K562 (cell line): ENCODE results near the gene C1RL. TPM values are rescaled to one million over a fixed set of nuclear protein-coding genes. Genes with fewer than 3 reads are reported as not detected.

Experiments
- C11orf30 ChIP-seq: fragments of 450-650 bp; IDR thresholded peaks from 2 replicates; pipeline ENCODE4 v1.6.1; 2016; ENCODE audit warnings: low read depth, mild to moderate bottlenecking
- DPF2 ChIP-seq: fragments of 450-650 bp; IDR thresholded peaks from 2 replicates; pipeline ENCODE4 v1.6.1; 2016
- FOXA3 ChIP-seq, 2 experiments: fragments of 450-650 bp in 1 of 2; sonication (generic) in 1 of 2; formaldehyde crosslinking; IDR thresholded peaks in 1 of 2; conservative IDR thresholded peaks in 1 of 2; 2 replicates each; pipeline versions ENCODE4 v1.4.0 to v1.8.0; 2020 to 2022; ENCODE audit warnings: mild to moderate bottlenecking in 2 of 2, missing genetic modification reagents in 1 of 2
- HDAC3 ChIP-seq: fragments of 450-650 bp; IDR thresholded peaks from 2 replicates; pipeline ENCODE4 v1.6.1; 2018; ENCODE audit warnings: borderline replicate concordance, mild to moderate bottlenecking, moderate library complexity; ENCODE audit not compliant: partially characterized antibody
- HMG20B ChIP-seq: fragments of 250-450 bp; sonication (Bioruptor Pico); IDR thresholded peaks from 2 replicates; pipeline ENCODE4 v1.5.0; 2021; ENCODE audit warnings: mild to moderate bottlenecking
- RBFOX2 ChIP-seq: fragments of 200-400 bp; formaldehyde crosslinking; IDR thresholded peaks from 2 replicates; pipeline ENCODE4 v1.6.1; 2017; ENCODE audit warnings: low read depth, mild to moderate bottlenecking, low read length, moderate library complexity
- SIX5 ChIP-seq, 2 experiments: IDR thresholded peaks; 2 replicates each; pipeline ENCODE4 v1.6.1; 2011; ENCODE audit warnings: low read length in 2 of 2, borderline replicate concordance in 1 of 2, low read depth in 1 of 2, mild to moderate bottlenecking in 1 of 2, moderate library complexity in 1 of 2; ENCODE audit not compliant: insufficient read depth in 1 of 2
- SMAD4 ChIP-seq: fragments of 250-450 bp; sonication (Bioruptor Pico); conservative IDR thresholded peaks from 2 replicates; pipeline ENCODE4 v1.8.0; 2021; ENCODE audit warnings: inconsistent platforms, mild to moderate bottlenecking, moderate library complexity
- SP1 ChIP-seq: sonication (generic); formaldehyde crosslinking; IDR thresholded peaks from 2 replicates; pipeline ENCODE4 v1.8.1; 2022; ENCODE audit warnings: mild to moderate bottlenecking, missing genetic modification reagents
- ZBTB8A ChIP-seq: fragments of 450-650 bp; IDR thresholded peaks from 2 replicates; pipeline ENCODE4 v1.6.1; 2018; ENCODE audit warnings: mild to moderate bottlenecking, moderate library complexity; ENCODE audit not compliant: partially characterized antibody
- ZNF174 ChIP-seq: fragments of 250-450 bp; sonication (Bioruptor Pico); IDR thresholded peaks from 2 replicates; pipeline ENCODE4 v1.4.0; 2020; ENCODE audit warnings: mild to moderate bottlenecking
- ZNF232 ChIP-seq: sonication (generic); formaldehyde crosslinking; IDR thresholded peaks from 2 replicates; pipeline ENCODE4 v1.8.0; 2022; ENCODE audit warnings: mild to moderate bottlenecking, missing genetic modification reagents
- polyA plus RNA-seq, 8 experiments: library from polyadenylated mRNA; depleted of rRNA in 4 of 8; stranded (reverse) in 5 of 8; unstranded in 3 of 8; fragments of >200 nt; fragmentation: Nextera tagmentation in 2 of 8; fragmentation: Illumina TruSeq in 1 of 8; extraction: Ambion mirVana in 2 of 8; extraction: Trizol in 1 of 8; gene quantifications; 2 replicates each; pipeline versions ENCODE4 v1.2.1 to v1.2.3, GENCODE V29; 2011 to 2014; ENCODE audit warnings: inconsistent platforms in 1 of 8, missing spikeins in 1 of 8
- total RNA-seq, 7 experiments: library from RNA; depleted of rRNA in 6 of 7; stranded (reverse); fragments of >200 nt in 6 of 7; fragmentation: Illumina TruSeq in 2 of 7; extraction: Trizol in 2 of 7; gene quantifications; 2 replicates each; pipeline versions ENCODE4 v1.2.1 to v1.2.3, GENCODE V29; 2011 to 2021; ENCODE audit warnings: low replicate concordance in 1 of 7
- TF ChIP-seq, protein P1 (sequence below): fragments of 450-650 bp; IDR thresholded peaks from 2 replicates; pipeline ENCODE4 v1.6.1; 2017; ENCODE audit warnings: mild to moderate bottlenecking, moderate library complexity
- TF ChIP-seq, protein P2 (sequence below): fragments of 450-650 bp; IDR thresholded peaks from 2 replicates; pipeline ENCODE4 v1.6.1; 2016; ENCODE audit warnings: borderline replicate concordance
- TF ChIP-seq, protein P3 (sequence below): fragments of 250-450 bp; sonication (Bioruptor Pico); IDR thresholded peaks from 2 replicates; pipeline ENCODE4 v1.5.0; 2022; ENCODE audit warnings: mild to moderate bottlenecking
- TF ChIP-seq, protein P4 (sequence below), 3 experiments: fragments of 200-800 bp in 1 of 3; sonication (Bioruptor generic) in 1 of 3; sonication (generic) in 1 of 3; formaldehyde crosslinking in 1 of 3; IDR thresholded peaks; 2 replicates each; pipeline versions ENCODE4 v1.6.1 to v1.8.0; 2016 to 2022; ENCODE audit warnings: mild to moderate bottlenecking in 2 of 3, missing compliant biosample characterization in 2 of 3, missing genetic modification characterization in 2 of 3, missing genetic modification reagents in 1 of 3
- TF ChIP-seq, protein P5 (sequence below): fragments of 200-800 bp; sonication (Bioruptor generic); IDR thresholded peaks from 2 replicates; pipeline ENCODE4 v1.6.1; 2017; ENCODE audit warnings: missing genetic modification characterization, missing compliant biosample characterization

C1RL gene
- total and polyA plus RNA-seq, 9 of the 15 experiments (the other 6 are each of a cell fraction or from before 2014, with no cell fraction given), result 1.4 to 10.7 (median 8.0) TPM

DNA sequence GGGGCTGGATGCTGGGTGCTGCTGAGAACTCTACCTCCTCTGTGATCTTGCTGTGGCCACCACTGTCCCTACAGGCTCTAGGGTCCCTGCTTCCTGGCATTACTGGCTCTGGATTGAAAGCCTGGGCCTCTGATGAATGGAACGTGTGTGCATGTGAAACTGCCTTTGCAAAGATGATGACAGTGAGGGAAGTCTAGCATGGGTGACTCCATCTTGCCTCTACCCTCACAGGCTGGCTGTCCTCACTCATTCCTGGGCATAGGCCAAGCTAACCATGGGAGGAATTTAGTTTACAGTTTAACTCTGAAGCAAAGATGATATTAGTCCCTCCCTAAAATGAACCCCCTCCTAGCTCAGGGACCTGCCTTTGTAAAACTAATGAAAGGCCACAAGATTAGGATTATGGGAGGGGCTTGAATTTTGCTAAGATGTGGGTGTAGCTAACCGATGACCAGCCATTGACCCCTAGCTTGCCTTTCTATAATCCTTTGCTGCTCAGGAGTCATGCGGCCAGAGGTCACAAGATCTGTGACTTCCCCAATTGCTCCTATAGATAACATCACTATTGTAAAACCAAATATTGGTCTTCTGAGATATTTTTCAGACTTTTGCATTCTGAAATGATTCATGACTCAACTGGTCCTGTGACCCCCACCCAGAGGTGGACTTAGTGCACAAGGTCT lies 50.7 kb downstream of the C1RL start (continued):
- TF ChIP-seq, protein P1, sequence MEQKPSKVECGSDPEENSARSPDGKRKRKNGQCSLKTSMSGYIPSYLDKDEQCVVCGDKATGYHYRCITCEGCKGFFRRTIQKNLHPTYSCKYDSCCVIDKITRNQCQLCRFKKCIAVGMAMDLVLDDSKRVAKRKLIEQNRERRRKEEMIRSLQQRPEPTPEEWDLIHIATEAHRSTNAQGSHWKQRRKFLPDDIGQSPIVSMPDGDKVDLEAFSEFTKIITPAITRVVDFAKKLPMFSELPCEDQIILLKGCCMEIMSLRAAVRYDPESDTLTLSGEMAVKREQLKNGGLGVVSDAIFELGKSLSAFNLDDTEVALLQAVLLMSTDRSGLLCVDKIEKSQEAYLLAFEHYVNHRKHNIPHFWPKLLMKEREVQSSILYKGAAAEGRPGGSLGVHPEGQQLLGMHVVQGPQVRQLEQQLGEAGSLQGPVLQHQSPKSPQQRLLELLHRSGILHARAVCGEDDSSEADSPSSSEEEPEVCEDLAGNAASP, result no peak
- TF ChIP-seq SMAD4 (CRISPR knock-in tag) (peak; percentile 84), RBFOX2 (no peak), SIX5 (IDR thresholded peaks at IDR 0.05; ENCODE audit: borderline replicate concordance in 1 of 2, insufficient read depth in 1 of 2, low read depth in 1 of 2, low read length in 2 of 2) (no peak), HDAC3 (no peak), ZNF174 (CRISPR knock-in tag) (no peak), ZBTB8A (no peak), C11orf30 (no peak), ZNF232 (no peak), HMG20B (no peak), FOXA3 (CRISPR knock-in tag; conservative IDR thresholded peaks at IDR 0.05 in 1 of 2, IDR thresholded peaks at IDR 0.05 in 1 of 2) (no peak), DPF2 (no peak), SP1 (CRISPR knock-in tag) (no peak)
- TF ChIP-seq, protein P2, sequence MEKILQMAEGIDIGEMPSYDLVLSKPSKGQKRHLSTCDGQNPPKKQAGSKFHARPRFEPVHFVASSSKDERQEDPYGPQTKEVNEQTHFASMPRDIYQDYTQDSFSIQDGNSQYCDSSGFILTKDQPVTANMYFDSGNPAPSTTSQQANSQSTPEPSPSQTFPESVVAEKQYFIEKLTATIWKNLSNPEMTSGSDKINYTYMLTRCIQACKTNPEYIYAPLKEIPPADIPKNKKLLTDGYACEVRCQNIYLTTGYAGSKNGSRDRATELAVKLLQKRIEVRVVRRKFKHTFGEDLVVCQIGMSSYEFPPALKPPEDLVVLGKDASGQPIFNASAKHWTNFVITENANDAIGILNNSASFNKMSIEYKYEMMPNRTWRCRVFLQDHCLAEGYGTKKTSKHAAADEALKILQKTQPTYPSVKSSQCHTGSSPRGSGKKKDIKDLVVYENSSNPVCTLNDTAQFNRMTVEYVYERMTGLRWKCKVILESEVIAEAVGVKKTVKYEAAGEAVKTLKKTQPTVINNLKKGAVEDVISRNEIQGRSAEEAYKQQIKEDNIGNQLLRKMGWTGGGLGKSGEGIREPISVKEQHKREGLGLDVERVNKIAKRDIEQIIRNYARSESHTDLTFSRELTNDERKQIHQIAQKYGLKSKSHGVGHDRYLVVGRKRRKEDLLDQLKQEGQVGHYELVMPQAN, result no peak
- TF ChIP-seq, protein P3, sequence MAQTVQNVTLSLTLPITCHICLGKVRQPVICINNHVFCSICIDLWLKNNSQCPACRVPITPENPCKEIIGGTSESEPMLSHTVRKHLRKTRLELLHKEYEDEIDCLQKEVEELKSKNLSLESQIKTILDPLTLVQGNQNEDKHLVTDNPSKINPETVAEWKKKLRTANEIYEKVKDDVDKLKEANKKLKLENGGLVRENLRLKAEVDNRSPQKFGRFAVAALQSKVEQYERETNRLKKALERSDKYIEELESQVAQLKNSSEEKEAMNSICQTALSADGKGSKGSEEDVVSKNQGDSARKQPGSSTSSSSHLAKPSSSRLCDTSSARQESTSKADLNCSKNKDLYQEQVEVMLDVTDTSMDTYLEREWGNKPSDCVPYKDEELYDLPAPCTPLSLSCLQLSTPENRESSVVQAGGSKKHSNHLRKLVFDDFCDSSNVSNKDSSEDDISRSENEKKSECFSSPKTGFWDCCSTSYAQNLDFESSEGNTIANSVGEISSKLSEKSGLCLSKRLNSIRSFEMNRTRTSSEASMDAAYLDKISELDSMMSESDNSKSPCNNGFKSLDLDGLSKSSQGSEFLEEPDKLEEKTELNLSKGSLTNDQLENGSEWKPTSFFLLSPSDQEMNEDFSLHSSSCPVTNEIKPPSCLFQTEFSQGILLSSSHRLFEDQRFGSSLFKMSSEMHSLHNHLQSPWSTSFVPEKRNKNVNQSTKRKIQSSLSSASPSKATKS (CRISPR knock-in tag), result peak; percentile 82
- TF ChIP-seq, protein P4, sequence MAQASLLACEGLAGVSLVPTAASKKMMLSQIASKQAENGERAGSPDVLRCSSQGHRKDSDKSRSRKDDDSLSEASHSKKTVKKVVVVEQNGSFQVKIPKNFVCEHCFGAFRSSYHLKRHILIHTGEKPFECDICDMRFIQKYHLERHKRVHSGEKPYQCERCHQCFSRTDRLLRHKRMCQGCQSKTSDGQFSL (CRISPR knock-in tag; IDR thresholded peaks at IDR 0.05), result no peak
- TF ChIP-seq, protein P4 (tag; IDR thresholded peaks at IDR 0.05), result peak in 1 of 2 experiments; percentile 85; a peak in 2 of 4 replicates
- TF ChIP-seq, protein P5, sequence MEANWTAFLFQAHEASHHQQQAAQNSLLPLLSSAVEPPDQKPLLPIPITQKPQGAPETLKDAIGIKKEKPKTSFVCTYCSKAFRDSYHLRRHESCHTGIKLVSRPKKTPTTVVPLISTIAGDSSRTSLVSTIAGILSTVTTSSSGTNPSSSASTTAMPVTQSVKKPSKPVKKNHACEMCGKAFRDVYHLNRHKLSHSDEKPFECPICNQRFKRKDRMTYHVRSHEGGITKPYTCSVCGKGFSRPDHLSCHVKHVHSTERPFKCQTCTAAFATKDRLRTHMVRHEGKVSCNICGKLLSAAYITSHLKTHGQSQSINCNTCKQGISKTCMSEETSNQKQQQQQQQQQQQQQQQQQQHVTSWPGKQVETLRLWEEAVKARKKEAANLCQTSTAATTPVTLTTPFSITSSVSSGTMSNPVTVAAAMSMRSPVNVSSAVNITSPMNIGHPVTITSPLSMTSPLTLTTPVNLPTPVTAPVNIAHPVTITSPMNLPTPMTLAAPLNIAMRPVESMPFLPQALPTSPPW (CRISPR knock-in tag), result no peak; the same call in 1 of the 2 replicates
